Neuronal stem cell (in vitro differentiated cells): Measurements from ENCODE around the gene CA6.

Experiments
- DNase-seq: peaks from one replicate; pipeline ENCODE4 v3.0.0-alpha.2; 2013; ENCODE audit warnings: low spot score
- H2AFZ ChIP-seq: one replicate; pipeline ENCODE4 v1.6.1; 2013; ENCODE audit warnings: mild to moderate bottlenecking, low read length, inconsistent platforms
- H2AK5ac ChIP-seq: 2 replicates; pipeline ENCODE4 v1.6.1; 2013; ENCODE audit warnings: low read depth, mild to moderate bottlenecking, inconsistent platforms, low read length, moderate library complexity, mixed read lengths
- H2BK120ac ChIP-seq: 2 replicates; pipeline ENCODE4 v1.6.1; 2013; ENCODE audit warnings: low read depth, mild to moderate bottlenecking, inconsistent platforms, low read length, moderate library complexity, mixed read lengths
- H2BK12ac ChIP-seq: one replicate; pipeline ENCODE4 v1.6.1; 2013; ENCODE audit warnings: low read length, inconsistent platforms
- H2BK15ac ChIP-seq: 2 replicates; pipeline ENCODE4 v1.6.1; 2013; ENCODE audit warnings: mild to moderate bottlenecking, low read length, inconsistent platforms, mixed read lengths
- H2BK5ac ChIP-seq: one replicate; pipeline ENCODE4 v1.6.1; 2013; ENCODE audit warnings: inconsistent platforms, mild to moderate bottlenecking, low read length, moderate library complexity
- H3K14ac ChIP-seq: one replicate; pipeline ENCODE4 v1.6.1; 2013; ENCODE audit warnings: low read length, inconsistent platforms
- H3K18ac ChIP-seq: 2 replicates; pipeline ENCODE4 v1.6.1; 2013; ENCODE audit warnings: low read length, inconsistent platforms
- H3K23ac ChIP-seq: 2 replicates; pipeline ENCODE4 v1.6.1; 2013; ENCODE audit warnings: low read depth, mild to moderate bottlenecking, mixed read lengths, low read length, inconsistent platforms; ENCODE audit not compliant: poor library complexity
- H3K27ac ChIP-seq: replicated peaks from 3 replicates; pipeline ENCODE4 v1.5.1; 2013; ENCODE audit warnings: low read length, inconsistent platforms
- H3K27me3 ChIP-seq, 3 experiments: 2 replicates each; pipeline ENCODE4 v1.6.1; 2013; ENCODE audit warnings: low read length in 3 of 3, mild to moderate bottlenecking in 2 of 3, inconsistent platforms in 1 of 3, low read depth in 1 of 3, mixed read lengths in 1 of 3, moderate library complexity in 1 of 3; ENCODE audit not compliant: control insufficient read depth in 3 of 3, insufficient read depth in 3 of 3
- H3K36me3 ChIP-seq, 2 donors: replicated peaks in 1 of 2; 2 replicates each; pipeline ENCODE4 v1.6.1; 2013; ENCODE audit warnings: low read length in 2 of 2; ENCODE audit not compliant: control insufficient read depth in 2 of 2, insufficient read depth in 2 of 2
- H3K4ac ChIP-seq: 2 replicates; pipeline ENCODE4 v1.6.1; 2013; ENCODE audit warnings: inconsistent platforms, mild to moderate bottlenecking, low read length, moderate library complexity
- H3K4me1 ChIP-seq, 2 donors: 1 replicate in 1 of 2; 2 replicates in 1 of 2; pipeline ENCODE4 v1.6.1; 2013; ENCODE audit warnings: low read length in 2 of 2, low read depth in 1 of 2; ENCODE audit not compliant: control insufficient read depth in 2 of 2, insufficient read depth in 1 of 2
- H3K4me2 ChIP-seq: one replicate; pipeline ENCODE4 v1.6.1; 2013; ENCODE audit warnings: mild to moderate bottlenecking, low read length, inconsistent platforms; ENCODE audit not compliant: insufficient read depth, poor library complexity, severe bottlenecking
- H3K4me3 ChIP-seq, 2 donors: 2 replicates each; pipeline ENCODE4 v1.5.1; 2013; ENCODE audit warnings: low read length in 2 of 2, mild to moderate bottlenecking in 2 of 2, inconsistent platforms in 1 of 2, moderate library complexity in 1 of 2
- H3K79me1 ChIP-seq: one replicate; pipeline ENCODE4 v1.6.1; 2013; ENCODE audit warnings: low read depth, mild to moderate bottlenecking, inconsistent platforms, low read length, moderate library complexity
- H3K9ac ChIP-seq: one replicate; pipeline ENCODE4 v1.6.1; 2013; ENCODE audit warnings: mild to moderate bottlenecking, low read depth, low read length, inconsistent platforms; ENCODE audit not compliant: poor library complexity
- H3K9me3 ChIP-seq, 2 donors: replicated peaks in 1 of 2; 2 replicates each; pipeline versions ENCODE3 to v1.6.1; 2013; ENCODE audit warnings: low read length in 2 of 2, mild to moderate bottlenecking in 2 of 2, inconsistent platforms in 1 of 2, low read depth in 1 of 2, mixed read lengths in 1 of 2, moderate library complexity in 1 of 2; ENCODE audit not compliant: control insufficient read depth in 2 of 2, insufficient read depth in 1 of 2
- H4K8ac ChIP-seq: one replicate; pipeline ENCODE4 v1.6.1; 2013; ENCODE audit warnings: low read depth, mild to moderate bottlenecking, inconsistent platforms, low read length, moderate library complexity
- H4K91ac ChIP-seq: one replicate; pipeline ENCODE4 v1.6.1; 2013; ENCODE audit warnings: low read length, low read depth, mild to moderate bottlenecking, inconsistent platforms; ENCODE audit not compliant: poor library complexity
- WGBS, 2 donors: extraction: QIAGEN DNeasy Blood & Tissue Kit; methylation state at CpG; one replicate each; pipeline ENCODE4 v1.1.7; 2013; ENCODE audit warnings: missing lambda C conversion rate in 2 of 2, mixed read lengths in 1 of 2; ENCODE audit not compliant: insufficient read length in 2 of 2, insufficient replicate concordance in 1 of 2; ENCODE audit errors: extremely low coverage in 2 of 2; 5-methylcytosine and 5-hydroxymethylcytosine counted together

CA6 gene

GRCh38 chr1:8988618-8988967 is 42.9 kb downstream of the CA6 start:
- no peak overlapping the region for H3K9ac ChIP-seq
- no peak overlapping the region for H2BK120ac ChIP-seq
- no peak overlapping the region for H3K14ac ChIP-seq
- H3K4me2 ChIP-seq = no peak overlapping the region
- H2BK5ac ChIP-seq = peak overlapping the region; percentile 80
- no peak overlapping the region for H3K27ac ChIP-seq
- H2AK5ac ChIP-seq = peak overlapping the region; percentile 95
- no peak overlapping the region for H4K8ac ChIP-seq
- WGBS, 2 donors = no CpG with 5 or more reads among the region's 13 CpGs
- H3K9me3 ChIP-seq = no peaks in the 10 kb centered on the region
- H3K18ac ChIP-seq = peak overlapping the region; percentile 60
- H3K4me3 ChIP-seq = no peak overlapping the region
- peak overlapping the region; percentile 82 for H2BK15ac ChIP-seq
- no peak overlapping the region for H4K91ac ChIP-seq
- H3K4ac ChIP-seq = peak overlapping the region; percentile 8
- no peak overlapping the region for H3K23ac ChIP-seq
- H3K27me3 ChIP-seq = no peaks in the 10 kb centered on the region
- no peak for DNase-seq
- no peaks in the 10 kb centered on the region for H3K79me1 ChIP-seq
- no peaks in the 10 kb centered on the region for H3K4me1 ChIP-seq
- H2BK12ac ChIP-seq = no peak overlapping the region
- H2AFZ ChIP-seq = no peak overlapping the region
- no peaks in the 10 kb centered on the region for H3K36me3 ChIP-seq

- H3K36me3 ChIP-seq = no peaks in the 10 kb centered on the region
- H3K79me1 ChIP-seq = no peaks in the 10 kb centered on the region
- no peak overlapping the region for H3K27ac ChIP-seq
- H2AK5ac ChIP-seq = peak overlapping the region; percentile 95
- no peak overlapping the region for H4K91ac ChIP-seq
- H3K4me2 ChIP-seq = no peak overlapping the region
- H4K8ac ChIP-seq = no peak overlapping the region
- no peak overlapping the region for H2BK12ac ChIP-seq
- no peak overlapping the region for H2BK120ac ChIP-seq
- peak overlapping the region; percentile 82 for H2BK15ac ChIP-seq
- no CpG with 5 or more reads among the region's 11 CpGs for WGBS, 2 donors
- H3K4me1 ChIP-seq = no peaks in the 10 kb centered on the region
- H3K14ac ChIP-seq = peak overlapping the region; percentile 38
- H3K4ac ChIP-seq = no peak overlapping the region
- no peak overlapping the region for H3K9ac ChIP-seq
- H3K9me3 ChIP-seq = no peaks in the 10 kb centered on the region
- H2BK5ac ChIP-seq = peak overlapping the region; percentile 80
- H2AFZ ChIP-seq = no peak overlapping the region
- H3K23ac ChIP-seq = no peak overlapping the region
- DNase-seq = no peak
- no peaks in the 10 kb centered on the region for H3K27me3 ChIP-seq
- peak overlapping the region; percentile 28 for H3K18ac ChIP-seq
- H3K4me3 ChIP-seq = no peak overlapping the region
Observed at GRCh38 chr1:8989061-8989460, 43.4 kb downstream of the CA6 start.

GRCh38 chr1:8989821-8990220 is 44.2 kb downstream of the CA6 start:
- H3K27ac ChIP-seq = no peak overlapping the region
- H3K79me1 ChIP-seq = no peaks in the 10 kb centered on the region
- H2BK12ac ChIP-seq = no peak overlapping the region
- no peak overlapping the region for H3K4me3 ChIP-seq
- H2BK5ac ChIP-seq = peak overlapping the region; percentile 39
- H3K9me3 ChIP-seq = no peaks in the 10 kb centered on the region
- no peaks in the 10 kb centered on the region for H3K27me3 ChIP-seq
- no peak overlapping the region for H3K23ac ChIP-seq
- H3K4me1 ChIP-seq = no peaks in the 10 kb centered on the region
- no CpG with 5 or more reads among the region's 4 CpGs for WGBS, 2 donors
- H2AFZ ChIP-seq = no peak overlapping the region
- no peak overlapping the region for H4K8ac ChIP-seq
- H3K4ac ChIP-seq = no peak overlapping the region
- H3K9ac ChIP-seq = no peak overlapping the region
- H3K36me3 ChIP-seq = no peaks in the 10 kb centered on the region
- no peak overlapping the region for H2BK120ac ChIP-seq
- H3K14ac ChIP-seq = no peak overlapping the region
- peak overlapping the region; percentile 37 for H2AK5ac ChIP-seq
- H4K91ac ChIP-seq = no peak overlapping the region
- H2BK15ac ChIP-seq = peak overlapping the region; percentile 64
- H3K4me2 ChIP-seq = no peak overlapping the region
- peak overlapping the region; percentile 64 for H3K18ac ChIP-seq
- DNase-seq = no peak

GRCh38 chr1:8992936-8993687 is 47.4 kb downstream of the CA6 start:
- no peaks in the 10 kb centered on the region for H3K9me3 ChIP-seq
- H3K27me3 ChIP-seq = no peaks in the 10 kb centered on the region
- no peaks in the 10 kb centered on the region for H3K4me1 ChIP-seq
- H3K18ac ChIP-seq = no peak overlapping the region
- no peaks in the 10 kb centered on the region for H3K36me3 ChIP-seq
- H3K4ac ChIP-seq = no peak overlapping the region
- no peak overlapping the region for H2BK15ac ChIP-seq
- H3K4me3 ChIP-seq = no peak overlapping the region
- H2BK120ac ChIP-seq = no peak overlapping the region
- H3K9ac ChIP-seq = no peak overlapping the region
- H2BK12ac ChIP-seq = no peak overlapping the region
- H4K91ac ChIP-seq = no peak overlapping the region
- no peak for DNase-seq
- H2AK5ac ChIP-seq = no peak overlapping the region
- no peaks in the 10 kb centered on the region for H3K79me1 ChIP-seq
- no peak overlapping the region for H2AFZ ChIP-seq
- H4K8ac ChIP-seq = no peak overlapping the region
- H3K4me2 ChIP-seq = no peak overlapping the region
- no peak overlapping the region for H2BK5ac ChIP-seq
- WGBS, 2 donors = no CpG with 5 or more reads among the region's 8 CpGs
- no peak overlapping the region for H3K27ac ChIP-seq
- H3K14ac ChIP-seq = no peak overlapping the region
- no peak overlapping the region for H3K23ac ChIP-seq
